ENCODE results near the gene SPRR2B. TPM values are rescaled to one million over a fixed set of nuclear protein-coding genes. Genes with fewer than 3 reads are reported as not detected.

Gene SPRR2B
- total RNA-seq, 1 experiment from 2014 or later = not detected

GRCh38 chr1:153070243-153070642 is 1.2 kb downstream of the SPRR2B start:
- intact Hi-C loops (cut with micrococcal nuclease; ENCODE audit: unreplicated experiment) = no loop called here
- H3K4me3 ChIP-seq (ENCODE audit: low read depth in 2 of 2, low read length in 2 of 2) = no peak overlapping the region
- no peak overlapping the region for H3K27ac ChIP-seq (ENCODE audit: low read length)
- TF ChIP-seq SIN3A (IDR thresholded peaks at IDR 0.05; ENCODE audit: borderline replicate concordance, insufficient read depth, low read depth, low read length) (no peak), TCF7L2 (IDR thresholded peaks at IDR 0.05; ENCODE audit: low read depth, low read length) (no peak), CTCF (IDR thresholded peaks at IDR 0.05) (no peak), POLR2AphosphoS5 (IDR thresholded peaks at IDR 0.05; ENCODE audit: low read depth, low read length) (no peak), REST (IDR thresholded peaks at IDR 0.05; ENCODE audit: insufficient read depth in 1 of 2, low read depth in 2 of 2, low read length in 1 of 2) (no peak)
- no peaks in the 10 kb centered on the region for H3K4me1 ChIP-seq (ENCODE audit: control insufficient read depth, insufficient read depth, low read length)
- DNase-seq (ENCODE audit: low read depth, low spot score) (no peak), ATAC-seq (no peak)
- BruUV-seq (replicated peaks) = no TSS peak
- POLR2A ChIA-PET = no interaction called here
- no peaks in the 10 kb centered on the region for H3K9me3 ChIP-seq (ENCODE audit: control insufficient read depth, insufficient read depth, low read depth, low read length)
- in situ Hi-C loops (cut with HindIII; ENCODE audit: low pct_unique_long_range_greater_than_20kb, low sequenced_read_pairs) = no loop called here
- CTCF ChIA-PET = no interaction called here
- no peaks in the 10 kb centered on the region for H3K36me3 ChIP-seq (ENCODE audit: control insufficient read depth, insufficient read depth, low read length)
- no peaks in the 10 kb centered on the region for H3K27me3 ChIP-seq (ENCODE audit: control insufficient read depth, insufficient read depth, low read length)

- no peak overlapping the region for H3K4me3 ChIP-seq (ENCODE audit: low read depth in 2 of 2, low read length in 2 of 2)
- ChIA-PET CTCF (no interaction called here), POLR2A (interaction anchor here (0.6 kb wide), 1 partner anchor 14 kb away, joined by 4 read pairs; no protein-coding TSS in a partner anchor)
- no TSS peak for BruUV-seq (replicated peaks)
- peaks cover 5% of the 10 kb centered on the region; the same call in 1 of the 2 replicates for H3K27me3 ChIP-seq (ENCODE audit: control insufficient read depth, insufficient read depth, low read length)
- H3K4me1 ChIP-seq (ENCODE audit: control insufficient read depth, insufficient read depth, low read length) = no peaks in the 10 kb centered on the region
- no peaks in the 10 kb centered on the region for H3K9me3 ChIP-seq (ENCODE audit: control insufficient read depth, insufficient read depth, low read depth, low read length)
- DNase-seq (ENCODE audit: low read depth, low spot score) (no peak), ATAC-seq (no peak)
- H3K27ac ChIP-seq (ENCODE audit: low read length) = no peak overlapping the region
- in situ Hi-C loops (cut with HindIII; ENCODE audit: low pct_unique_long_range_greater_than_20kb, low sequenced_read_pairs) = no loop called here
- intact Hi-C loops (cut with micrococcal nuclease; ENCODE audit: unreplicated experiment) = no loop called here
- H3K36me3 ChIP-seq (ENCODE audit: control insufficient read depth, insufficient read depth, low read length) = no peaks in the 10 kb centered on the region
- TF ChIP-seq SIN3A (IDR thresholded peaks at IDR 0.05; ENCODE audit: borderline replicate concordance, insufficient read depth, low read depth, low read length) (no peak), POLR2AphosphoS5 (IDR thresholded peaks at IDR 0.05; ENCODE audit: low read depth, low read length) (no peak), CTCF (IDR thresholded peaks at IDR 0.05) (no peak)
These were observed 12.3 kb downstream of the SPRR2B start for GRCh38 chr1:153058826-153059784.
